Colon (tissue), 2 donors: ENCODE data around the gene PLAAT4.

Experiments used
- FAIRE-seq: peaks from 2 replicates; lab custom pipeline; 2012; peaks lifted over from hg19 to GRCh38; lab: Jason Lieb, UNC
- donor health status: control.
- donor health status: control.

PLAAT4 gene, protein sequence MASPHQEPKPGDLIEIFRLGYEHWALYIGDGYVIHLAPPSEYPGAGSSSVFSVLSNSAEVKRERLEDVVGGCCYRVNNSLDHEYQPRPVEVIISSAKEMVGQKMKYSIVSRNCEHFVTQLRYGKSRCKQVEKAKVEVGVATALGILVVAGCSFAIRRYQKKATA

DNA sequence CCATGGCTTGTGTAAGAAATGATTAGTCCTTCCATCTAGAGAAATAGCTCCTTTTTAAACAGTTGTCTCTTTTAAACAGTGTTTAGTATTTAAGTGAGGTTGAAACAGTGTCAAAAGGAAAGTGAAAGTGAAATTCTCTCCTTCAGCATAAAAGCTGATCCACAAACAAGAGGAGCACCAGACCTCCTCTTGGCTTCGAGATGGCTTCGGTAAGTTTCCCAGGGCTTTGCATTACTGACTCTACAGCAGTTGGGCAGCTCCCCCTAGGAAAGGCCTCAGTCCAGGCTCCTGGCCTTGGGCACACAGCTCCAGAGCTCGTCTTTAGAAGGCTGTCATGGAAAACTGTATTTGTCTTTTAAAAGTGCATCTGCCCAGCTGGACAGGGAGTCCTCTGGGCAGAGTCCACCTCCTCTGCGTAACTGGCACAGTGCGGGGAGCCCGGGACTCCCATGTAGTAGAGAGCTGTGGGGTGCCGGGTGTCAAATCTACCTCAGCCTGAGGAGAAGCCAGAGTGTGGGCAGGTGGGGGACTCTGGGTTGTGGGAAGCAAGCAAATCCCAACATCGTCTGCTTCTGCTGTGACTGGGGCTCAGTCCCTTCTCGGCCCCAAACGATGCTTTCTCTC lies at the start of gene PLAAT4:
Gene PLAAT4, plus strand, starts transcription at position 140 of the 624 bp plus-strand sequence. Its CDS starts 61 bp downstream, at position 201.
- FAIRE-seq = no peak

DNA sequence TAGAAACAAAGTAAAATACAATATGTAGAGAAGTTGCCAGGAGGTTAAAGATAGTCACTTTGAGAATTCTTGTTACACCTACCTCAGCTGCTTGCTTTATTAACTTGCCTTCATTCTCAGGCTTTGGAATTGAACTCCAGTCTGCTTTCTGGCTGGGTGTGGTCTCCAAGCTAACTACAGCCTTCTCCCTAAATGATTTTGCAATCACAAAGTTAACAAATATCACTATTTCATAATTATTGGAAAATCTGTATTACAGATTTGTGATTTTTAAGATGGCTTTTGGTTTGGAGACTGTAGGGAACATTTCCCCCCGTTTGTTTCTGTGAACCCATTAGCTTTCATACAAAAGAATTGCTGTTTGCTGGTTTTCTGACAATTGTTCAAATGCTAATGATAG lies 47.8 kb upstream of the PLAAT4 start:
- no peak for FAIRE-seq

DNA sequence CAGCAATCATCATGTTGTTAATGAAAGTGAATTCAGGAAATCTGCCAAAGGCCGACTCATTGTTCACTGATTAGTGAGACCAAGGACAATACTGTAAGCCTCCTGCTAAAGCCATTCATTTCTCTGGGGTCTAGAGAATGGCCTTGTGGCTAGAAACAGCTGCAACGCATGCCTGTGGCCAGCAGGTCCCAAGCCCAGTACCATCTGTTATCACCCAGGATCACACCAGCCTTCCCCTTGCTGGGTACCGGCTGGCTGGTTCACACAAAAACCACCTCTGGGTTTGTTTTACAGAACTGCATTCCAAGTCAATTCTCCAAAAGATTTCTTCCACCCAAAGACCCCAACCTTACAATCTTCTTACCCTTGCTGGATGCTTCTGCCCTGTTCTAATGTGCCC lies 46.7 kb upstream of the PLAAT4 start:
- FAIRE-seq = no peak

DNA sequence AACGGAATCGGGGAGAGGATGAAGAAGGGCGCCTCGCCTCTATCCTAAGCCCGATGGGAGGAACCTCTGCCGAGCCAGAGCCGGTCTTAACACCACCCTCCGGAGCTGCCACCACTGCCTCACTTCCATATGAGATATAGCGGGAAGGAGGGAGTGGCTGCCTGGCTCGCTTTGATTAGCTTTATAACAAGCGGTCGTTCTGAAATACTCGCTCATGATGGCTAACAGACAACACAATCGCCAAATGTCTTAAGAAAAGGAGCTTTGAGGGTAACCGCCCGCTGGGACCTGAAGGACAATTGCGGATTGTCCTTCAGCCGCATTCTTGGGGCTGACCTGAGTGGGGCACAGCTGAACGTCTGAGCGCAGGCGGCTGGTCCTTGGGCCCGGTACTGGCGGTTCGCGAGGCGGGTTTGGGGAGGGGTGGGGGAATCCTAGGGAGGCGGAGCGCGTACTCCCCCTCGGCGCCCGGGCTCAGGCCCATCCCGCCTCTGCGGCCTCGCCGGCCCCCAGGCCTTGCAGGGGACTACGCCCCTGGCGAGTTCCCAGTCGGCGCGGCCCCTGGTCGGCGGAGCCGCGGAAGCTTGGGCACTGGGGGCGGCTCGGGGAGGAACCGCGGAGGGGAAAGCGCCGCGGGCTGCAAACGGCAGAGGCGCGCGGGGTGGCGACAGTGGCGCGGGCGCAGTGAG lies 45.9 kb upstream of the PLAAT4 start, which contains the start of gene PLAAT5:
Gene PLAAT5, minus strand, starts transcription at position 617 of the 689 bp plus-strand sequence. Its CDS starts 133 bp downstream, at position 484.
- FAIRE-seq = no peak

DNA sequence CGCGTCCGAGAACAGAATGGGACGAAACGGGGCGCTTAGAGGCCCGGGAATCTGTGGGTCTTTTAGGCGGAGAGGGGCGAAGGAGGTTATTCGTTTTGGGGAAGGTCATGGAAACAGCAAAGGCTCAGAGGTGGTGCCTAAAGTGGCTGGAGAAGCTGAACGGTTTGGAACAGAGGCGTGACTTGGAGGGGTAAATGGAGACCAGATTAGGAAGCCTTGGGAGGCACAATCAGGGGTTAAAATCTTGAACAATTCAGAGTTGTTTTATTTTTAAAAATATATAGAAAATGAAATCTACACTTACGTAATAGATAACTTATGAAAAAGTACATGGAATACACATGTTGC lies 45.4 kb upstream of the PLAAT4 start:
- FAIRE-seq = no peak

DNA sequence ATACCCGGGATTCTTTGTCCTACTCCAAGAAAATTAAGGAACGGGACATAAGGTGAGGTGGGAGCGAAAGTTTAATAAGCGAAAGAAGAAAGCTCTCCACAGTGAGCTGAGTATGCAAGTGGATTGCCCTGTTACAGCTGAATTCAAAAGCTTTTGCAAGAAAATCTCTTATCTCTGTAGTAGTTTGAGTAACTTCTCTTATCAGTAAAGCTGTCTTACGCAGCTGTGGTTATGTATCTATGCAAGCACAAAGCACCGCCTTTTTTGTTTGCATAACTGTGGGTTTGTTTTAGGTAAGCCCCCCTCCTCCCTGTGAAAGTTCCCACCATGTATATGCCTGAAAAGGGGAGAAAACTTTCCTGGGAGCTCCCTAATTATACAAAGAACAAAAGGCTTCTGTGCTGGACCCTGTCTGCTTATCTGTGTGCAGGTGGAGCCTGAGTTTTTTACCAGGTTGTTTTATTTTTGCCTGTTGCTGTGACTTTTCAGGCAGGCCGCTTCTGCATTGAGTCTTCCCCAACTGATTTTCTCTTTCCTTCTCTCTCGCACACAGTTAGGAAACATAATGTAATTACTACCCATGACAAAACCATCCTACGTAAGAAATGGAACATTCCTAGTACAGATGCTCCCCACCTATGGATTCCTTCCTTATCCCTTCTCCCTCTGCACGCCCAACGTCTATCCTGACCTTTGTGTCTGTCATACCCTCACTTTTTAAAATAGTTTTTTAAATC lies 44.8 kb upstream of the PLAAT4 start:
- no peak for FAIRE-seq

DNA sequence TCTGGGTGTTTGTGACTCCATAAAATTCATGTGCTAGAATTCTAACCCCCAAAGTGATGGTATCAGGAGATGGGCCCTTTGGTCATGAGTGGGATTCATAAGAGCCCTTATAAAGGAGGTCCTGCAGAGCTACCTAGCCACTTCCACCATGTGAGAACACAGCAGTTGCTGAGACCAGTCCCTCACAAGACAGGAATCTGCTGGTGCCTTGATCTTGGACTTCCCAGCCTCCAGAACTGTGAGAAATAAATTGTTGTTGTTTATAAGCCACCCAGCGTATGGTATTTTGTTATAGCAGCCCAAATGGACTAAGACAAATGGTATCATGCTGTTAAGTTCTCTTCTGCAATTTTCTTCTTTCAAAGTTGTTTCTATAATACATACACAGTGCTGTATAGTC lies 44.2 kb upstream of the PLAAT4 start:
- no peak for FAIRE-seq

DNA sequence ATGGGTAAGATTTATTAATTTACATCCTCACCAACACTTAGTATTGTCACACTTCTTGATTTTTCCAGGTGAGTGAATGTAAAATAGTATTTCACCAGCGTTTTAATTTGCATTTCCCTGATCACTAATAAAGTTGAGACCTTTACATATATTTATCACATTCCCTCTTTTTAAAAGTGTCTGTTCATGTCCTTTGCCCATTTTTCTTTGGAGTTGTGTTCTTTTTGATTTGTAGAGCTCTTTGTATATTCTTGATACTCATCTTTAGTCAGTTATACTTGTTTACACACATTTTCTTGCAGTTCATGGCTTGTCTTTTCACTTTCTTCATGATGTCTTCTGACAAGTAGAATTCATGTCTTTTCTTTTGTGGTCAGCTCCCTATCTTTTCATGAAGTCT lies 43.5 kb upstream of the PLAAT4 start:
- FAIRE-seq = no peak

DNA sequence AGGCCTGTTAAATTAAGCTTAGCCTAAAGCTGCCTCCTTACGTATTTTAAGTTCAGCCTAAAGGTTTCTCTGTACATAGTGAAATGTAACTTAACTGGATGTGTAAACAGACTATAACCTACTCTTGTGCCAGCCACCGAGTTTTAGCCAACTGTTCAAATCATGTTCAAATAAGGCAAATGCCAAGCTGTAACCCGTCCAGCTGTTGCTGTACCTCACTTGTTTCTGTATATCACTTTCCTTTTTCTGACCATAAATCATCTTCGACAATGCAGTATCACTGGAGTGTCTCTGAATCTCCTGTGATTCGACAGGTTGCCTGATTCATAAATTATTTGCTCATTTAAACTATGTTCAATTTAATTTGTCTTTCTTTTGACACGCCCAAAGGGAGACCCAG lies 41.6 kb upstream of the PLAAT4 start:
- no peak for FAIRE-seq

DNA sequence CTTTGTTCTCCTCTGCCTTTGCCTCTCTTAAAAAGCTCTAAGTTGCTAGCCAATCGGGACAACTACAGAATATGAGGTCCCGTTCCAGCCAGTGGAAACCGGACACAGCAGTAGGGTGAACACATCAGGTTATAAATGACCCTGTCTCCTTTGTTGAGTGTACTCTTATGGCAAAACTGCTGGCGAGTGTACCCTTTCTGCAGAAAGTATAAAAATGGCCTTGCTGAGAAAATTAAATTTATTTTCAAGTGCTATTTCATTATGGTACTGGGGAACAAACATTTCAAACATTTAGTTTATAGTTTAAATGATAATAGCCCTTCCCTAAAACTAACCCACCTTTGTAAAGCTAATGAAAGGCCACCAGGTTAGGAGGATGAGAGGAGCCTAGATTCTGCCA lies 36.7 kb upstream of the PLAAT4 start:
- FAIRE-seq = no peak

DNA sequence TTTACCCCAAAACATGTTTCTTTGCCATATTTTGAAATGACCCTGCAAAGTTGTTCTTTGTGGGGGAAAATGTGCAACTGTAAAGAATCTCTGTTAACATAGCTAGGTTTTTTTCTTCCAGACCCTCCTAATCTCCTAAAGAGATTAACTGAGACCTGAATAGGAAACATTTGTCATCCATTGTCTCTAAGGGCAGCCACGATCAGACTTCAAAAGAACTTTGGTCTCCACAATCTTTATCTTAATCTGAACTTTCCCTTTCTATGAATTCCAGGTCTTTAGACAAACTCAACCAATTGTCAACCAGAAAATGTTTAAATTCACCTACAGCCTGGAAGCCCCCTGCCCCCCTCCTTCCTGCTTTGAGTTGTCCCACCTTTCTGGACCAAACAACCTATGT lies 35.4 kb upstream of the PLAAT4 start:
- FAIRE-seq = no peak

DNA sequence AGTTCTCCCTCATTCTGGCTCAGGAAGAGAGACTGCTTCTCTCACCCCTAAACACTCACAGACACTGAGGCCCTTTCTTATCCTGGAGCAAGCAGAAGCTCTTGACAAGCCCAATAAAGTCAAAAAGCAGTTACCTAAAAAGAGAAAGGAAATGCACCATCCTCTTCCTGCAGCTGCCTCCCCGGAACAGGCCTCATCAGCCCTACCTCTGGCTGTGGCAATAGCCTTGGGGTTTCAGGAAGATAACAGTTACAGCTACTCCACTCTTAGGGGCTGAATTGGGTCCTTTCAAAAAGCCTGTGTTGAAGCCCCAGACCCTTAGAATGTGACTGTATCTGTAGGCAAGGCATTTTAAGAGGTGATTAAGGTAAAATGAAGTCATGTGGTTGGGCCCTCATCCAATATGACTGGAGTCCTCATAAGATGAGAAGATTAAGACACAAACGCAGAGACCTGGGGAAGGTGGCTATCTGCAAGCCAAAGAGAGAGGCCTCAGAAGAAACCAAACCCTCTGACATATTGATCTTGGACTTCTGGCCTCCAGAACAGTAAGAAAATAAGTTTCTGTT lies 34.3 kb upstream of the PLAAT4 start:
- no peak for FAIRE-seq

DNA sequence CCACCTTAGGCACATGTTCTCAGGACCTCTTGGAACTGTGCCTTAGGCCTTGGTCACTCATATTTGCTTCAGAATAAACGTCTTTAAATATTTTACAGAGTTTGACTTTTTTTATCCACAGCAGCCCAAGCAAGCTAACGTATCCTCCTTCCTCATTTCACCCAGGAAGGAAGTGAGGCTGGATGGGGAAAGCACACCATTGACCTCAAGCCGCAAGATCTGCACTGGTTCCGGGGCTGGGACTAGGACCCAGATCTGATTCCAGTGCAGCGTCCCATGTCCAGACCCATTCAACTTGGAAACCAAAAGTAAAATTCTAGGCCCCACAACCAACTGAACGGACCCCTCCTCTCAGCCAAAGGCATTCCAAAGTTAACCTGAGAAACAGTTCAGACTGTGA lies 33.1 kb upstream of the PLAAT4 start:
- no peak for FAIRE-seq

DNA sequence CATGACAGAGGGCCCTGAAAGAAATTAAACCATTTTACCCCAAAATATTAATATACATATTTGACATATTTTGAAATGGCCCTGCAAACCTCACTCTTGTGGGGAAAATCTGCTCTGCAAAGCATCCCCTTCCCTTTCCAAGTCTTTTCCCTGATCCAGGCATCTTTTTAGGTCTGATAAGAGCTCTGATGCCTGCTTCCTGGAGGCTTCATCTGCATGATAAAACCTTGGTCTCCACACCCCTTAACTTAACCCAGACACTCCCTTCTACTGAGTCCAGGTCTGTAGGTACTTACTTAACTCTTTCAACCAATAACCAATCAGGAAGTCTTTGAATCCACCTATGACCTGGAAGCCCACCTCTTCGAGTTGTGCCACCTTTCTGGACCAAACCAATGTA lies 32.6 kb upstream of the PLAAT4 start:
- FAIRE-seq = no peak

DNA sequence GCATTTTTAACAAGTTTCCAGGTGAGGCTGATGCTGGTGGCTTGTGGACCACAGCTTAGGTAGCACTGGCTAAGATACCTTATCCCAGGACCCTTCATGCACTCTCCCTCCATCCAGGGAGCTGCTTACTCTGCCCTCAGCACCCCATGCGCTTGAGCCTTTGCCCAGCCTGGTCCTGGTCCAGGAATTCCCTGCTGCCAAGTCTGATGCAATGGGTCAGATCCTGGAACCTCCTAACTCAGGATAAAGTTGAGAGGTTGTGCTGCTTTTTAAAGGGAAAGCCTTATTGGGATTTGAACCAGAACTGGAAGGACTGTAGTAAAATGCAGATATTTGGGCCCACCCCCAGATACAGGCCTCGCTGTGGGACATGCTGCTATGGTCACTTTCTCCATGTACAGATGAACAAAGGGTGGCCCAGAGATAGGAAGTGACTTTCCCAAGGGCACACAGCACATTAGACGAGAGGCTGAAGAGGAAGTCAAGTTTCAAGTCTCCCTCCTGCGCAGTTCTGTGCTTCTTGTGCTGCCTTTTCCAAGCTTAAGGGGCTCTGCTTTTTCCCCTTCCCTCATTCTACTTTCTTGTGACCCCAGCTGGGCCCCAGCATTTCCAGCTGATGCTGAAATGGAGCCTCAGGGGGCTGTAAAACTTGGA lies 31.5 kb upstream of the PLAAT4 start:
- FAIRE-seq = no peak

DNA sequence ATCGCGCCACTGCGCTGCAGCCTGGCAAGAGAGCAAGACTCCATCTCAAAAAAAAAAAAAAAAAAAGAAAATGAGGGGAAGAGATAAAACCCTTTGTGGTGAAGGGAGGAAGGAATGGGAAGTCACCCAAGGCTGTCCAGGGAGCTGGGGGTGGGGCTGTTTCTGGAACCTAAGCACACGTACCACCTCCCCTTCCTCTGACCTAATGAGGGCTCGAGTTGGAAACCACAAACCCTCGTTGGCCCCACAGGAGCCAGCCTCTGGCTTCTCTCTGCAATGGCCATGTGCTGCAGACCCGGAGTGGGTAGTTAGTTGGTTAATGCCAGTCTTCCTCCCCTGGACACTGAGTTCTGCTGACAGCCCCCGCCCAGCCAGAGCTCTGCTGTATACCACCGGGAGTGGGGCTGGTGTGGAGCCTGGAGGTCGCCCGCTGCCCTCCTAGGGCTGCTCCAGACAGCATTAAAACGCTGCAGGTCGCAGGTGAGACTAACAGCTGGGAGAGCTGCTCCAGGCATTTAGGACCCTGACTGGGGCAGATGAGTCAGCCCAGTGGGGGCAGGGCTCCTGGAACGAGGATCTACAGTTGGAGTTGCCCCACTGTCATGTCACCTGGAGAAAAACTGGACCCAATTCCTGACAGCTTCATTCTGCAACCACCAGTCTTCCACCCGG lies 30.6 kb upstream of the PLAAT4 start, which contains the start of gene LGALS12:
Gene LGALS12, plus strand, starts transcription at position 228 of the 672 bp plus-strand sequence. Its CDS starts 375 bp downstream, at position 603.
- FAIRE-seq = no peak

DNA sequence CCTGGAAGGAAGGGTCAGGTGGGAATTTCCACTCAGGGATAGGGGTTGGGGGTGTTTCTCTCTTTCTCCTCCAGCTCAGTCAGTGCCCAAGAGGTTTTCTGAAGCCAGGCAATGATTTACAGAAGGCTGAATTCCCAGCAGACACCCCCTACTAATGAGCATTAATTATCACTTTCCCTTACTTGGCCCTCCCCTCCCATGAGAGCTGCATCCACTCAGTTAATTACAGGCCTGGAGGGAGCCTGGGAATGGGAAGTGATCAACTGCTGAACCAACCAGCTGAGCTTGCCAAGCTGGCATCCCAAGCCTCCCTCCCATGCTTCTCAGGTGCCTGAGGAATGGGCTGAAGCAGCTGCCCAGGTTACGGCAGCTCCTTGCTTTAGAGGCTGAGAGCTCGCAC lies 29.7 kb upstream of the PLAAT4 start:
- no peak for FAIRE-seq

DNA sequence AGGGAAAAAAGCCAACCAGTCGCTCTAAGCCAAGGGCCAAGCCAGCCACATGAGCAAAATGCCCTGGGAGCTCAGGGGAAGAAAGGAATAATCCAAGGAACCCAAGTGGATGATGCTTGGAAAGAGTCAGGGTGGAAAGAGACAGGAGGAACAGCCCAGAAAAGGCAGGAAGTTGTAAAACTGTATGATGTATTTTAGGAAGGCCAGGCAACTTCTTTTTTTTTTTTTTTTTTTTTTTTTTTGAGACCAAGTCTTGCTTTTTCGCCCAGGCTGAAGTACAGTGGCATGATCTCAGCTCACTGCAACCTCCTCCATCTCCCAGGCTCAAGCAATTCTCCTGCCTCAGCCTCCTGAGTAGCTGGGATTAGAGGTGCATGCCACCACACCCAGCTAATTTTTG lies 29.1 kb upstream of the PLAAT4 start:
- no peak for FAIRE-seq

DNA sequence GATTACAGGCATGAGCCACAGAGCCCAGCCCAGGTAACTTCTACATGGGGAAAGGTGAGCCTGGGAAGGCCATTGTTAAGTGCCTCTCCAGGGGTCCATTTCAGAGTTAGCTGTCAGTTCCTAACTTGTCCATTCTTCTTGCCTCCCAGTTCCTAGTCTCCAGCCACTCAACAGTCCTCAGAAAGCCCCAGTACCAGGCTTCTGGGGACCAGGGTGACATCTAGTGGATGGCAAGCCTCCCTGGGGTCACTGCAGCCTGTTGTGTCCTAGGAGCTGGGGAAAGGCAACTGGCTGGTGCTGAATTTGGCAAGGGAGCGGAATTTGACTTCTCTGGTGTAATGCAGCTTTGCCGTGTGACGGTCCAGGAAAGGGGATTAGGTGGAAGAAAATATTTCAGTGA lies 28.6 kb upstream of the PLAAT4 start:
- FAIRE-seq = no peak

DNA sequence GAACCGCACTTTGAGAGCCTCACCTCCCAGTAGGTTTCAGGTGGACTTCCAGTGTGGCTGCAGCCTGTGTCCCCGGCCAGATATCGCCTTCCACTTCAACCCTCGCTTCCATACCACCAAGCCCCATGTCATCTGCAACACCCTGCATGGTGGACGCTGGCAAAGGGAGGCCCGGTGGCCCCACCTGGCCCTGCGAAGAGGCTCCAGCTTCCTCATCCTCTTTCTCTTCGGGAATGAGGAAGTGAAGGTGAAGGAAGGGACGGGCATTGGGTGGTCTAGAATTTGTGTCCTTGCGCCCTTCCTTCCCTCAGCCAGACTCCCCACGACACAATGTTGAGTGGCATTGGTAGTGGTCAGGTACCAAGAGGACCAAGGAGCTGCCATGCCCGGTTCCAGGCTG lies 27.9 kb upstream of the PLAAT4 start:
- no peak for FAIRE-seq

DNA sequence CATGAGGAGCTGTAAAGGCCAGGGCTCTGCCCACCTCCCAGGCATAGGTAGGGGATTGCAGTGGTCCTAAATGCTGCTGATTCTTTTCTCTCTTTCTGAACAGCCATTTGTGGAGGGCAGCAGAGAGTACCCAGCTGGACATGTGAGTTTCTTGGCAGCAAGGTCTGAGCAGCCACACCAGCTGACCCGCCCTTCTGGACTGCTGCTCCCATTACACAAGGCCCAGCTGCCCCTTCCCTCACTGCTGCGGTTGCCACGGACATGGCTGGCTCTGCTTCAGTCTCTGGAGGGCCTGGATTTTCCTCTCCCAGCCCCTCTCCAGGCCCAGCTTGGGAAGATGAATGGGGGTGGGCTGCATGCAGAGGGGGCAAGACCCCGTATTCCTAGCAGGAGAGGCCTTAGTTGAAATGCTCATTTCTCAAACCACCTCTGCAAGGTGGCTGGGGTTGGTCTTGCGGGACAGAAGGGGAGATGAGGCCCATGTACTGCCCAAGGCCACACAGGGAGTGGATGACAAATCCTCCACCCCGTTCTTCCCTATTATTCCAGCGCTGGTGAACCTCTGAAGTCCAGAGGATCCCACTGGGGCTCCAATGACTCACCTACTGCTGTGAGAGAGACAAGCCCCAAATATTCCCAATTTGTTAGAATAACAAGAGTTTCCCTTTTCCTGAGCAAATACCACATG lies 26.1 kb upstream of the PLAAT4 start:
- FAIRE-seq = no peak
